Measurements from ENCODE around the gene FOXR1. TPM values are rescaled to one million over a fixed set of nuclear protein-coding genes. Genes with fewer than 3 reads are reported as not detected.

FOXR1 gene
- total and polyA plus RNA-seq, 4 donors = not detected

DNA sequence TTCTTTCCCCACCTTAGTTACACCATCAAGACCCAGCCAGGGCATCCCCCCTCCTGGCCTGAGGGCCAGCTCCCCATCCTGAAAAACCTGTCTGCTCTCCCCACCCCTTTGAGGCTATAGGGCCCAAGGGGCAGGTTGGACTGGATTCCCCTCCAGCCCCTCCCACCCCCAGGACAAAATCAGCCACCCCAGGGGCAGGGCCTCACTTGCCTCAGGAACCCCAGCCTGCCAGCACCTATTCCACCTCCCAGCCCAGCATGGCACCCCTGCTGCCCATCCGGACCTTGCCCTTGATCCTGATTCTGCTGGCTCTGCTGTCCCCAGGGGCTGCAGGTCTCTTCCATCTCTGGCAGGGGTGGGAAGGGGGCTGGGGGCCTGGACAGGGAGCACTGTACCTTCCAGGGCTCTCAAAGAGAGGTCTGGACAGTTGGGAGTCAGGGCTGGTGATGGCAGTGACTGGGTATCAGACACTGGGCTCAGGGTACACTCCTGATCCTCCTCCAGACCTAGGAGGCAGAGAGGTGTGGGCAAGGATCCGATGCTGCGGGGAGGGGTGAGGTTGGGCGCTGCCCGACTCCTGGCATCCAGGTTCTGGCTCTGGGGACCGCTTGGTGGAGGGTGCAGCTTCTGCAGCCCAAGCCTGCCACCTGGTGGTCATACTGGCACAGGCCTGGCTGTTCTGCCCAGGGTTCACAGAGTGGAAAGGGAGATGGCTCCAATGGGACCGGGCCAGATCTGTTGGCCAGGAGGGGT, 15.3 kb upstream of the FOXR1 start, which contains the start of gene UPK2:
Gene UPK2, plus strand, starts transcription at position 205 of the 753 bp plus-strand sequence. Its CDS starts 53 bp downstream, at position 258.
- ATAC-seq (ENCODE audit: insufficient read depth, low FRiP score) (peak; percentile 92), DNase-seq (peak; percentile 81 to 87 (median 85))
- Histone ChIP-seq H3K27ac (ENCODE audit: low read depth in 1 of 2, low read length in 1 of 2) (no peak within 1 kb of the TSS), H3K9ac (ENCODE audit: insufficient read depth in 1 of 2, low read length in 2 of 2) (no peak within 1 kb of the TSS), H3K36me3 (ENCODE audit: control insufficient read depth in 4 of 4, insufficient read depth in 4 of 4, low read length in 4 of 4) (no peaks in the 10 kb centered on the region), H3K4me1 (ENCODE audit: control insufficient read depth in 5 of 5, insufficient read depth in 5 of 5, low read length in 5 of 5) (no peaks in the 10 kb centered on the region), H3K4me3 (no peak within 1 kb of the TSS), H3K27me3 (ENCODE audit: control insufficient read depth in 3 of 3, insufficient read depth in 3 of 3, low read length in 2 of 3) (peaks cover 0 to 12% (median 0%) of the 10 kb centered on the region in 3 donors), H3K9me3 (ENCODE audit: control insufficient read depth in 4 of 4, insufficient read depth in 3 of 4, low read length in 3 of 4) (no peaks in the 10 kb centered on the region)
- TF ChIP-seq, protein P1, sequence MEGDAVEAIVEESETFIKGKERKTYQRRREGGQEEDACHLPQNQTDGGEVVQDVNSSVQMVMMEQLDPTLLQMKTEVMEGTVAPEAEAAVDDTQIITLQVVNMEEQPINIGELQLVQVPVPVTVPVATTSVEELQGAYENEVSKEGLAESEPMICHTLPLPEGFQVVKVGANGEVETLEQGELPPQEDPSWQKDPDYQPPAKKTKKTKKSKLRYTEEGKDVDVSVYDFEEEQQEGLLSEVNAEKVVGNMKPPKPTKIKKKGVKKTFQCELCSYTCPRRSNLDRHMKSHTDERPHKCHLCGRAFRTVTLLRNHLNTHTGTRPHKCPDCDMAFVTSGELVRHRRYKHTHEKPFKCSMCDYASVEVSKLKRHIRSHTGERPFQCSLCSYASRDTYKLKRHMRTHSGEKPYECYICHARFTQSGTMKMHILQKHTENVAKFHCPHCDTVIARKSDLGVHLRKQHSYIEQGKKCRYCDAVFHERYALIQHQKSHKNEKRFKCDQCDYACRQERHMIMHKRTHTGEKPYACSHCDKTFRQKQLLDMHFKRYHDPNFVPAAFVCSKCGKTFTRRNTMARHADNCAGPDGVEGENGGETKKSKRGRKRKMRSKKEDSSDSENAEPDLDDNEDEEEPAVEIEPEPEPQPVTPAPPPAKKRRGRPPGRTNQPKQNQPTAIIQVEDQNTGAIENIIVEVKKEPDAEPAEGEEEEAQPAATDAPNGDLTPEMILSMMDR (IDR thresholded peaks at IDR 0.05; ENCODE audit: control extremely low read depth, extremely low read depth) = peak; percentile 97
- 7 to 10% methylated on average over 7 of the region's 7 CpGs for WGBS, 2 donors

DNA sequence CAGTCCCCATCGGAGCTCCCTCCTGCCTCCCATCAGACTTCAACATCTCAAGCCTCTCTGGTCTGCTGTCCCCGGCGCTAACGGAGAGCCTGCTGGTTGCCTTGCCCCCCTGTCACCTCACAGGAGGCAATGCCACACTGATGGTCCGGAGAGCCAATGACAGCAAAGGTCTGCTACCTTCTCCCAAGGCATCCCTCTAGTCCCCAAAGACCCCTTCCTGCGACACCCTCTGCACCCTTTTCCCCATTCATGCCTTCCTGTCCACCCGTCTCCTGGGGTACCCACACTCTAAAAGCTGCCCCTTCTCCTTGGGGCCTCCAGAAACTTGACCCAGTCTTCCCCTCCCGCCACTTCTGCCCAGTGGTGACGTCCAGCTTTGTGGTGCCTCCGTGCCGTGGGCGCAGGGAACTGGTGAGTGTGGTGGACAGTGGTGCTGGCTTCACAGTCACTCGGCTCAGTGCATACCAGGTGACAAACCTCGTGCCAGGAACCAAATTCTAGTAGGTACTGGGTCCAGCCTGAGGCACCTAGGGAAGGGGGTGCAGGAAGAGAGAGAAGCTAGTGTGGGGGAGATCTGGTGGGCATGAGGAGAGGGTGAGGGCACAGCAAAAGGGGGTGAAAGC, 14.6 kb upstream of the FOXR1 start:
- Histone ChIP-seq H3K27ac (ENCODE audit: low read depth in 1 of 2, low read length in 1 of 2) (no peak overlapping the region), H3K9ac (ENCODE audit: insufficient read depth in 1 of 2, low read length in 2 of 2) (no peak overlapping the region), H3K4me3 (no peak overlapping the region), H3K36me3 (ENCODE audit: control insufficient read depth in 4 of 4, insufficient read depth in 4 of 4, low read length in 4 of 4) (no peaks in the 10 kb centered on the region), H3K9me3 (ENCODE audit: control insufficient read depth in 4 of 4, insufficient read depth in 3 of 4, low read length in 3 of 4) (no peaks in the 10 kb centered on the region), H3K4me1 (ENCODE audit: control insufficient read depth in 5 of 5, insufficient read depth in 5 of 5, low read length in 5 of 5) (no peaks in the 10 kb centered on the region), H3K27me3 (ENCODE audit: control insufficient read depth in 3 of 3, insufficient read depth in 3 of 3, low read length in 2 of 3) (peaks cover 0 to 12% (median 0%) of the 10 kb centered on the region in 3 donors)
- TF ChIP-seq, protein P1 (IDR thresholded peaks at IDR 0.05; ENCODE audit: control extremely low read depth, extremely low read depth) = no peak
- DNase-seq (no peak), ATAC-seq (ENCODE audit: insufficient read depth, low FRiP score) (no peak)
- 50 to 58% methylated on average over 14 of the region's 14 CpGs for WGBS, 2 donors

- 87 to 92% methylated on average over 11 of the region's 11 CpGs for WGBS, 2 donors
- H3K9me3 ChIP-seq (ENCODE audit: control insufficient read depth in 4 of 4, insufficient read depth in 3 of 4, low read length in 3 of 4) = no peaks in the 10 kb centered on the region
- no peak for ATAC-seq (ENCODE audit: insufficient read depth, low FRiP score)
- H3K4me3 ChIP-seq = no peak overlapping the region
- H3K36me3 ChIP-seq (ENCODE audit: control insufficient read depth in 4 of 4, insufficient read depth in 4 of 4, low read length in 4 of 4) = no peaks in the 10 kb centered on the region
- TF ChIP-seq, protein P1 (IDR thresholded peaks at IDR 0.05; ENCODE audit: control extremely low read depth, extremely low read depth) = no peak
- no peak overlapping the region for H3K9ac ChIP-seq (ENCODE audit: insufficient read depth in 1 of 2, low read length in 2 of 2)
- peaks cover 0 to 11% (median 0%) of the 10 kb centered on the region in 3 donors for H3K27me3 ChIP-seq (ENCODE audit: control insufficient read depth in 3 of 3, insufficient read depth in 3 of 3, low read length in 2 of 3)
- no peaks in the 10 kb centered on the region for H3K4me1 ChIP-seq (ENCODE audit: control insufficient read depth in 5 of 5, insufficient read depth in 5 of 5, low read length in 5 of 5)
- no peak overlapping the region for H3K27ac ChIP-seq (ENCODE audit: low read depth in 1 of 2, low read length in 1 of 2)
- DNase-seq = no peak
Observed at GRCh38 chr11:118957549-118957948, 14.0 kb upstream of the FOXR1 start.

Data from lung (tissue), 12 donors.